ENCODE results near the gene ARFGAP1.

ARFGAP1 gene

GRCh38 chr20:63320616-63321147 lies 48.1 kb downstream of the ARFGAP1 start:
- no peak for TF ChIP-seq CTCF (IDR thresholded peaks at IDR 0.05; ENCODE audit: control extremely low read depth, extremely low read depth, low read depth, missing control alignments)
- POLR2A ChIA-PET = no interaction called here
- CTCF ChIA-PET = no interaction called here
- no peak for DNase-seq (ENCODE audit: extremely low spot score)

- ChIA-PET POLR2A (no interaction called here), CTCF (no interaction called here)
- no peak for TF ChIP-seq CTCF (IDR thresholded peaks at IDR 0.05; ENCODE audit: control extremely low read depth, extremely low read depth, low read depth, missing control alignments)
- no peak for DNase-seq (ENCODE audit: extremely low spot score)
Observed at GRCh38 chr20:63321148-63321831, 48.7 kb downstream of the ARFGAP1 start.

GRCh38 chr20:63322146-63322932 lies 49.7 kb downstream of the ARFGAP1 start:
- no peak for TF ChIP-seq CTCF (IDR thresholded peaks at IDR 0.05; ENCODE audit: control extremely low read depth, extremely low read depth, low read depth, missing control alignments)
- DNase-seq (ENCODE audit: extremely low spot score) = no peak
- ChIA-PET POLR2A (no interaction called here), CTCF (no interaction called here)

GRCh38 chr20:63322933-63323273 lies 50.3 kb downstream of the ARFGAP1 start:
- DNase-seq (ENCODE audit: extremely low spot score) = no peak
- POLR2A ChIA-PET = no interaction called here
- CTCF ChIA-PET = no interaction called here
- TF ChIP-seq CTCF (IDR thresholded peaks at IDR 0.05; ENCODE audit: control extremely low read depth, extremely low read depth, low read depth, missing control alignments) = no peak

- no peak for DNase-seq (ENCODE audit: extremely low spot score)
- CTCF ChIA-PET = interaction anchor here (1.4 kb wide), 1 partner anchor 14 kb away, joined by 3 read pairs; no protein-coding TSS in a partner anchor
- no peak for TF ChIP-seq CTCF (IDR thresholded peaks at IDR 0.05; ENCODE audit: control extremely low read depth, extremely low read depth, low read depth, missing control alignments)
- POLR2A ChIA-PET = no interaction called here
Observed at GRCh38 chr20:63323357-63323981, 50.9 kb downstream of the ARFGAP1 start.

GRCh38 chr20:63325021-63325471 lies 52.4 kb downstream of the ARFGAP1 start:
- CTCF ChIA-PET = interaction anchor here (1.4 kb wide), 1 partner anchor 16 kb away, joined by 3 read pairs; no protein-coding TSS in a partner anchor
- TF ChIP-seq CTCF (IDR thresholded peaks at IDR 0.05; ENCODE audit: control extremely low read depth, extremely low read depth, low read depth, missing control alignments) = no peak
- POLR2A ChIA-PET = no interaction called here
- DNase-seq (ENCODE audit: extremely low spot score) = no peak

All from GM10248 (cell line).